GM18909 (cell line): ENCODE measurements around the gene HPS4.

ENCODE experiments used
- ATAC-seq: cut with Tn5 transposase; IDR thresholded peaks from one replicate; pipeline ENCODE4 v1.9.1; 2021; ENCODE audit warnings: mild to moderate bottlenecking; ENCODE audit not compliant: unreplicated experiment, poor library complexity

Gene HPS4

DNA sequence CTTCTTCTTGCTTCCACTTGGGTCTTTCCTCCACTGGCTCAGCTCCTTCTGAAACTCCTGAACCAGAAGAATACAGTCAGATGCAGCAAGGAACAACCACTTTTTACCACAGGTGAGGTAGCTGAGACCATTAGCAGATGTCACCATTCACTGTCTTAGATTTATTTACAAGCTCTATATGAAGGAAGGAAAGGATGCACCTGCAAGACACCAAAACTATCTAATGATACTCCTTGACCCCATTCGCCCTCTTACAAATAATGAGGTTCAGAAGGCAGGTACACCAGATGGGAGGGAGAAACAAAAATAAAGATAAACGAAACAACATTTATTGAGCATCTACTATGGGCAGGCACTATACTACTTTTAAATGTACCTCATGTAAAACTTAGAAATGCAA, 18.4 kb upstream of the HPS4 start:
- ATAC-seq = no peak

DNA sequence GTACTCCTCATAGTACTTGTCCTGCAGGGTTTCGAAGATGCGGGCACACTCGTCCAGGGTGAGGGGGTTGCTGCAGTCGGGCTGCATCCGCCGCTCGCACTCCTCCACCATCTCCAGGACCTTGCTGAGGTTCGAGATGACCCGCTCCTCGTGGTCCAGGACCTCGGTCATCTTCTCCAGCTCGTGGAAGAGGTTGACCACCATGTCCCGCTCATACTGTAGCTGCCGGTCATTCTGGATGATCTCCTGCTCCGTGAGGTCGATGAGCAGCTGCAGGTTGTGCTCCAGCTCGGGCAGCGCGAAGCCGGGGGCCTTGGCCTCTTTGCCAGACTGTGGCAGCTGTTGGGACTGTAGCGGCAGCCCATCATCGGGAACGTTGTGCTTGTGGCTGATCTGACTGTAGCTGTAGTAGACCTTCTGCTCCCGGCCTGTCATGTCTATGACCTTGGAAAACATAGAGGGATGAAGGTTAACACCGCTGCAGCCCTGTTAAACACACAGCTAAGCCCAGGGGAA, 15.7 kb upstream of the HPS4 start:
- ATAC-seq = no peak

DNA sequence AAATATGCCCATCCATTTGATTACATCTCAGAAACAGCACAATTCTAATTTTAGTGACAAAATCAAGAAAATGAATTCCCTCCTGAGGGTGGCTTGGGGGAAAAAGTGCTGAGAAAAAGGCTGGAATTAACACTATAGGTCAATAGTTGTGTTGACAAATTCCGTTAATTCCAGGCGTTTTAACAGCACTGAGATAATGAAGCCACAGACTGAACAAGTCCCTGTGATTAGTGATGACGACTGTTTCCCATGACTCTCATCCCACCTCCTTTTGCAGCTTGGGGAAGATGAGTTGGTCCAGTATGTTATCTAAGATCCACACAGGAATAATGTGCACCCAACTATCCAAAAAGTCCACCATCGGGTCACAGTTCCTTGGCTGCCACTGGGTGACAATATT, 12.9 kb upstream of the HPS4 start:
- ATAC-seq = no peak

DNA sequence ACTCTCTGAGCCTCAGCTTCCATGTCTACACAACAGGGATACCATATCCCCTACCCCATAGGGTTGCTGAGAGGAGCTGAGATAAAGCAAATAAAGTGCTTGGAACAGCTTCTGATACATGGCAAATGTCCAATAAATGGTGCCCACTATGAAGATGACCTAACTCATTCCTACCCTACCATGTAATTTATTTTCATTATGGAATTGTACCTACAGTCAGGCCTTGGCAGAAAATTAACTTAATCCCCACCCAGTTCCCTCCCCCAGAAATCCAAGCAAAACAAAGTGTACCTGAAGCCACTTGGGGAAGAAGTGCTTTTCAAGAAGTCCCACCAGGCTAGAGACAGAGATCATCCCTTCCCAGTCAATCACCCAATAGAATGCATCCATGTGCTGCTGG, 10.9 kb upstream of the HPS4 start:
- no peak for ATAC-seq

DNA sequence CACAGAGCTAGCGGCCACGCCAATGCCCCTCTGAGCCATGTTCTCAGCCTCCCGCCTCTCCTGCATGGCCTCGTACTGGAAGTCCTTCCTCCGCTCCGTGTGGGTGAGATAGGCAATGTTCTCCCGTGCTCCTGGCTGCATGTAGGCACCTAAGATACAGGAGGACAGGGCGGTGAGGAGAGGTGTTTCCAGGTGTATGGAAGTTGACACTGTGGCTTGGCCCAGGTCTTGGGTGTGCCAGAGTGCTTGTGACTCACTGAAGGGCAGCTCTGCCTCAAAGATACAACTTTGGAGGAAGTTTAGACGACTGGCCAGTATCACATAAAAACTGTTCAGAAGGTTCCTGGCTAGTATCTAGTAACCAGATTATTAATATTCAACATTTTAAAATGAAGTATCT, 8.6 kb upstream of the HPS4 start:
- ATAC-seq = no peak

DNA sequence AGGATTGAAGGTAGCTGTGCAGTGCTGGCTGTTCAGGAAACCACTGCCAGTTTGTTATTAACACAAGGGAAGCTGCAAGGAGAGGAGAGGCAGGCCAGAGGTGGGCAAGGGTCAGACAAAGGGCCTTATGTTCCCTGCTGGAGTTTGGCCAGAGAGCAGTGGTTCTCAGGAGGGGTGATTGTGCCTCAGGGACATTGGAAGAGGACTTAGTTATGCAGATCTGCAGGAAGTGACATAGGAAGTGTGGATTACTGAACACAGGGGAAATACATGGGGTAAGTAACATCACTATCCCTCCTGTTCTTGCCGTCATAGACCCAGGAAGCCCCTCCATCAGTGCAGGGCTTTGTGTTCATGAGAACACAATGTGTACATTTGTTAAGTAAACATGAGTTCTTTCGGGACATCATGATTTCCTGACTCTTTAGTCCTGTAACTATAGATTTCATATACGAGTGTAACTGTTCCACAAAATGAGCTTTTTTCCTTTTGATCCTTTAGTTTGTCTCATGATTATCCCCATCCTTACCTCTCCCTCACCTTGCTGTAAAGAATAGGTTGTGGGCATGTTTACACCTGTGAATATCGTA, 6.0 kb upstream of the HPS4 start:
- no peak for ATAC-seq

DNA sequence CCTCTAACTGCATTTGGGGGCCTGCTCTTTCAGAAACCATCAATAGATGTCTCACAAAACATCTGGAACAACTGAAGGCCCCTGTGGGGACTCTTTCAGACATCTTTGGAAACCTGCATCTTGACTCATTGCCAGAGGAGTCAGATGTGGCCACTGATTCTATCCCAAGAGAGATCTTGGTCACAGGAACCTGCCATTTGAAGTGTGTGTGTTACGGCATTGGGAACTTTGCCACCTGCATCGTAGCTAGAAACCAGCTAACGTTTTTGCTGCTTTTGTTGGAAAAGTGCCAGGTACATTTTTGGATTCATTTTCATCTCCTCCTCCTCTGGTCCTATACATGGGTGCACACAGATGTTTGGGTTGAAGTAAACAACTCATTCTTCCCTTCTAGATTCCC, 4.4 kb upstream of the HPS4 start:
- ATAC-seq = no peak

DNA sequence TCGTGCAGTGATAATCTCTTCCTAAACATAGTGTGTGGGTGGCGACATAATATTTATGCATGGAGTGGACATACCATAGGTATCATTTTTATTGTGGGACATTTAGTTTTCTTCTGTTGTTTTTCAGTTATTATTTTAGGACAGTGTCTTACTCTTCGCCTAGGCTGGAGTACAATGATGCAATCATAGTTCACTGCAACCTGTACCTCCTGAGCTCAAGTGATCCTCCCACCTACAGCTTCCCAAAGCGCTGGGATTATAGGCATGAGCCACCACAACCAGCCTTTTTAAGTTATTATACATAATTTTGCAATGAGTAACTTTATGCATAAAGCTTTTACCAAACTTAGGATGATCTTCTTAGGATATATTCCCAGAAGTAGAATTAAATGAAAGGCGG, 2.8 kb upstream of the HPS4 start:
- no peak for ATAC-seq

DNA sequence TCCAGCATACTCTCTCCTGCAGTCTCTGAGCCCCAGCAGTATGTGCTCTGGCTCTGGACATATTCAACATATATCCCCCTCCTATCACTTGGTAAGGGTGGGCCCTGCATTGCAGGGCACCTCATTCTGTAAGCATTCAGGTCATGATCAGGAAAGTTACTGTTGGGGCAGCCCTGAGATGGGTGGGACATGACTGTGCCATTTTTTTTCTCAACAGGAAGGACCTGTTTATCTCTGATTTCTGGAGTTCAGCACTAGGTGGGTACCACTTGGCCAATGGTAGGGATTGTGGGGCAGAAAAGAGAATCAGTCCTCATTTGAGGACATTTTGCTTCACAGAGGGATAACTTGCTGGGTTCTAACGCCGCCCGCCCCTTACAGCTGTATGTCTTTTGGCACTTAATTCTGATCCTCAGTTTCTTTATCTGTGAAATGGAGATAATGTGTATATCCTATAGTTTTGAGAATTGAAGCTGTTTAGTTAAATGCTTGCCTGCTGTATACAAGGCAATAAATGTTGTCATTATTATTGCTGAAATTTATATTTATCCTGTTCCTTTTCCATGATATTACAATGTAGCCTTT, 2.3 kb upstream of the HPS4 start:
- ATAC-seq = no peak

DNA sequence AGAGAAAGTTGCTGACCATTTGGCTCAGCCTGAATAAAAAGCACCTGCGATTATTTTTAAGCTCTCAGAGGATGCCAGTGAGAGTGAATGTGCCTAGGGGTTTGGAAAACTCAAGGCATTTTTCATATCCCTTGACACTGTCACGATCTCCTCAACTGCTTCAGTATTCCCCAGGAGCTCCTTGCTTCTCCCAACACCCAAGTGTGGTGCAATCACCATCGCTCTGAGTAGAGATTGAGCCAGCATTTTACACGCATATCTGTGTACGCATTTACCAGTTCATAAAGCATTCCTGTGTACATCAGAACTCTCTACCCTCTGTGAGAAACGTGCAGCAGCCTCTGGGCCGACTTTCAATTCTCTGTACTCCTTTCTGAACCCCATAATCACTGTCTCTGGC, 1.4 kb upstream of the HPS4 start:
- ATAC-seq = no peak

DNA sequence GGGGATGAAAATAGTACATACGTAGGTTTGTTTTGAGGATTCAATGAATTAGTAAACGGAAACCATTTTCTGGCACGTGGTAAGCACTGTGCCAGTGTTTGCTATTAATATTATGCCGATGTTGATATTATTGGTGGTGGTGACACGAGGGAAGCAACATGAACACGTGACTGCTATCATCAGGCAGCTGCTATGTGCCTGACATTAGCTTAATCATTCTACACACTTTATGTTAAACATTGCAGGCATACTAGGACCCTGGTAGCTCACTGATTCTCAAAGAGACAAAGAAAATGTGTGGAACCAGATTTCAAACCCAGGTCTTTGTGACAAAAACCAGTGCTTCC, 750 bp upstream of the HPS4 start:
- ATAC-seq = no peak

DNA sequence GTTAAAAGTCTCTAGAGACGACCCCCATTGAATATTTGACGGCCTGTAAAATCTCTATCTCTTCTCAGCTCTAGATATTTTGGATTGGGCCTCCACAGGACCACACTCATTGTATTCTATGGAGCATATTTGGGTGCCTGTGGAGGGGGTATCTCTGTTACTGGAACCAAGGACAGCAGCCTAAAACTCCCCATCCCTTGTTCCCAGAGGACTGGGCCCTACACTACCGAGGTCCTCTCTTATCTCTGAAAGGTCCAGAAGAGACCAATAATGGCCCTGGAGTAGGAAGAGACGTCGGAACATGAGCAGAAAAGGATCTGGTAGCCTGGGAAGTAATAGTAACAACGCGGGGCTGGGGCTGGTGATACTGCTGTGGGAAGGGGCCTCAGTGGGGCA, 542 bp downstream of the HPS4 start:
- ATAC-seq = no peak

DNA sequence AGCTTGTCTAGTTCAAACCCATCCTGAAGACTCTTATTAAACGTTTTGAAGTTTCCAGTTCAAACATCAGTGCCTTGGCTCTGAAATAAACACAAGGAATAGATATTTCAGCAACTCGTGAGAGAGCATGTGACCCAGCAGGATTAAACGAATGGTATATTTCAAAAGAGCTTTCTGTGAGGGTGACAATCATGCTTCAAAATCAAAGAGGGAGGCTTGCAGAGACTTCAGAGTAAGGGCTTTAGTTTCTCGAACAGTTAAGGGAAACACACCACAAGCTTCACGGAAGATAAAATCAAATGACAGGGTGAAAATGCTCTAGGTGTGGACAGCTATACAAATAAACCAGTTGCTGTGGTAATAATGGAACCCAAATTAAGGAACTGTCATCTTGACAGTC, 1.4 kb downstream of the HPS4 start:
- ATAC-seq = no peak

DNA sequence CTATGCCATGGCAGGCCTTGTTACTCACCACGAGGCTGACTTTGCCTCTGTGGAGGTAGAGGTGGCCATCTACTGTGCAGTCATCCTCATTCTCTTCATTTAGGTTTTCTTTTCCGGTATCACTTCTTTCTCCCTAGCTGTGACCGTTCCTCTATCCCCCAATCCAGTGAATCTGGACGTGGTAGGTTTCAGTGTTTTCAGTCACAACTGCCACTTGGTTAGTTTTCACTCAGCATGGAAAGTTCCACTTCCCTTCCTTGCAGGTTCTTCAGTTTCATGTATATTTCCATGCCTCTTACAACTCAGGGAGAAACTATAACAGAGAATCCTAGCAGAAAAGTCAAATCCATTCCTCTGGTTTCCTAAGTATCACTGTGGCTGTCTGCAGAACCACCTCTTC, 1.9 kb downstream of the HPS4 start:
- ATAC-seq = no peak

DNA sequence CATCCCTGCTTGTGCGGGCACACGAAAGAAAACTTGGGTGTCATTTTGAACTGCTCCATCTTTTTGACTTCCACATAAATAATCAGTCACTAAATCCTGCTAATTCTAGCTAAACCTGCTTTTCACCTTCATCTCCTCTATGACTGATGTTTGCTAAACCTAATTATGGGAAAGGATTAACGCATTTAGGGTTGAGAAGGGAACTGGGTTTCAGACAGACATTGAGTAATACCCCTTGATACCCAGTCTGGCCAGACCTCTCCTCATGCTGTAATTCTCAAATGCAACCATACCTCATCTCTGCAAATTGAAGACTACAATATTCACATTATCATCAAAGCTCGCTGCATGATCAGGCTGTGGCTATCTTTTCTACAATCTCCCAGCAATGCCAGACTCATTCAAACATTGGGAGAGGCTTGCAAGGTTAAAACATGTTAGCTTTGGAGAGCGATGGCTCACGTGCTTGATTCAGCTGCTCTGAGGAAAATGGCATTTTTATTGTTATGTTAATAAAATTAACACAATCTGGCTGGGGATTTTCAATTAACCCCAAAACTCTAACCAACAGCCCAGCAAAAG, 2.4 kb downstream of the HPS4 start:
- no peak for ATAC-seq

DNA sequence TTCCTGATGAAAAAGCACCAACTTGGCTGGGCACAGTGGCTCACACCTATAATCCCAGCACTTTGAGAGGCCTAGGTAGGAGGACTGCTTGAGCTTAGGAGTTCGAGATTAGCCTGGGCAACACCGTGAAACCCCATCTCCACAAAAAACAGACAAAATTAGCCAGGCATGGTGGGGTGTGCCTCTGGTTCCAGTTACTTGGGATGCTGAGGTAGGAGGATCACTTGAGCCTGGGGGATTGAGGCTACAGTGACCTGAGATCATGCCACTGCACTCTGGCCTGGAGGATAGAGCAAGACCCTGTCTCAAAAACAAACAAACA, 3.0 kb downstream of the HPS4 start:
- ATAC-seq = no peak

DNA sequence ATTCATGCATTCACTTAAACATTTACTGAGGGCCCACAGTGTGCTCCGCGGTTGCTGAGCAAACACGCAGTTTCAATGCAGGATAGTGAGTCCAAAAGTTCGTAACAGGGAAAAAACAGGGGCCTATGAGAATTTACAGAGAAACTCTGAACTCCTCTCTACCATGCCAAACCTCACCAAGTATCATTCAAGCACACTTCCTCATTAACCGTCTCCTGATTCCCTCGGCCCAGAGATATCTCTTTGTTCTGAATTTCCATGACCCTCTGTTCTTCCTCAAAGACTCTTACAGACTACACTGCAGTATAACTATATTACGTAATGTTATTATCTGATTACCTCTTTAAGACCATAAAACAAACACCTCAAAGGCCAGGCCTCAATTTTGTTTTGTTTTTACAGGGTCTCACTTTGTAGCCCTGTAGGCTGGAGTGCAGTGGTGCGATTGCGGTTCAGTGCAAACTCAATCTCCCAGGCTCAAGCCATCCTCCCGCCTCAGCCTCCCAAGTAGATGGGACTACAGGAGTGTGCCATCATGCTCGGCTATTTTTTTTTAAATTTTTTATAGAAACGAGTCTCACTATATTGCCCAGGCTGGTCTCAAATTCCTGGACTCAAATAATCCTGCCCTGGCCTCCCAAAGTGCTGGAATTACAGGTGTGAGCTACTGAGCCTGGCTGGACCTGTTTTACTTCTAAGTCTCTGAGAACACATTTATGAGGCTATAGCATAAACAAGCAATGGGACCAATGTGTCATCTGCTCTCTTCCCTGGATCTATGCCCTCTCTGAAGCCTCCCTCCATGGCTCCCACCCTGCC, 3.6 kb downstream of the HPS4 start:
- ATAC-seq = no peak

DNA sequence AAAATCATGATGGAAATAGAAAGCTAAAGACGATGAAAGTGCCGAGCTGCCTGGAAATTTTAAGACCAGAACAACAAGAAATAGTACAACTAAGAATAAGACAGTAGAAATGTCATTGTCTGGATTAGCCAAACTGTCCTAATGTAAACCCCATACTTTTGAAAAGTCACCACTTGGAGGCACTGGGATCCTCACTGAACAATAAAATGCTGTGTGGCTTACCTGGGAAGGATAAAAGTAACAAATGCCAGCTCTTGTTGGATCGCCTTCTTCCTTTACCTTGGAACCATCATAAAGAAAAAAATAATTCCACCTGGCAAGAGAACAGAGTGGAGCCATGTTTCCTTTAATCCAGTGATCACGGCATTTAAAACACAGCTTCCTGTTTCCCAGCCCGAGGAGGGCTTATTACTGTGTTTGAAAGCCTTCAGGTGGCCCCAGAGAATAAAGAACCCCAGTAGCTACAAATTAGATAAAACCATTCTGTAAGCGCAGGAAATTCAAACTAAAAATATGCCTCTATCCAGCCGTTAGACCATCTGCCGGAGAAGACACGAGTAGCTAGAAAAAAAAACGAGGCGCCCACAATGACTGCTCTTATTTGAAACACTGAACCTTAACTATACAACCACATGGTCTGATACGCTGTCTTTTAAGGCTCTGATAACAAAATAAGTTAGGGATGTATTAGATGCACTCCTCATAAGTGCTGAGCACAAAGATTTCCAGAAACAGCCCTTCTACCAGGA, 4.4 kb downstream of the HPS4 start:
- no peak for ATAC-seq

DNA sequence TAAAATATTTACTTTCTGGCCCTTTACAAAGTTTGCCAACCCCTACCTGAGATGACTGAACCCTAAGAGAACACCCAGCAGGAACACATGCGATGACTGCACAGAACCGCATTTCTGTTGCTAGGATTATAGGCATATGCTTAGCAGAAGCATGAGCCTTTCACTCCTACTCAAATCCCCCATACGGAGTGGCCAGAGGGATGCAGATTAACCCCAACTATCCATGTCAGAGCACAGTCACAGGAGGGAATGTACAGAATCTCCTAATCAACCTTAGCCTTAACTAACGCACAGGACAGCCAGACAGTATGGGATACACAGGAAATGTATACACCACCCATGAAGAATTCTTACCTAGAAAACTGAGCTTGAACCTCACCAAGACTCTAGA, 6.2 kb downstream of the HPS4 start:
- no peak for ATAC-seq

DNA sequence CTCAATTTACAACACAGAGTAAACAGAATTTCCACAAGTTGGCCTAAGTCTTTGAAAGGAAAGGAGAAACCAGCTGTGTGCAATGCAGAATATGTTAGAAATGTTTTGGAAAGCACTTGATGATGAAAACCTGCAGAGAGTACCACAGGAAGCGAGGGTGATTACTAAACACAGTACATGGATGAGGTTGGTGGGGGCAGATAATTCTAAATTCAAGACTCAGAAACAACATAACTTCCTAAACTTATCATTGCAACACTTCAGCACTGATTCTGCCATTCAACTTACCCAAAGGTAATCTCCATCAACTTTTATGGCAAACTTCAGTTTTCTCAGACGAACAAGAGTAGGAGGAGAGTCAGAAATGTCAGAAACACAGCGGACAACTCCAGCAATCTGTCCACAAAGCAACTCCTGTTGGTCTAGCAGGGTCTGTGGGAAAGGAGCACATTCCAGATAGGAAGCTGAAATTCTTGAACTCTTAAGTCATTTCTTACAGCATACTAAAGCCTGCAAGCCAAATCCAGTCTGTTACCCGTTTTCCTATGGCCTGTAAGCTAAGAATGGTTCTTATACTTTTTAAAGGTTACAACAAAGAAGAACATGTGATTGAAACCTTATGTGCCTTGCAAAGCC, 6.8 kb downstream of the HPS4 start:
- no peak for ATAC-seq

DNA sequence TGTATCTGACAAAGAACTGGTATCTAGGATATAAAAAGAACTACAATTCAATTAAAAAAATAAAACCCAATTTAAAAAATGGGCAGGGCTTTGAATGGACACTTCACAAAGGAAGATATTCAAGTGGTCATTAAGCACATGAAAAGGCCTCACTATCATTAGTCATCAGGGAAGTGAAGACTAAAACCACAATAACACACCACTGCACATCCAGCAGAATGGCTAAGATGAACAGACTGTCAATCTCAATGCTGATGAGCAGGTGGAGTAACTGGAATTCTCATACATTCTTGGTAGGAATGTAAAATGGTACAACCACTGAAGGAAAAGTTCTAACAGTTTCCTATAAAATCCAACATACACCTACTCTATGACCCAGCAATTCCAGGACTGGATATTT, 8.9 kb downstream of the HPS4 start:
- no peak for ATAC-seq
